DND-41 (cell line): ENCODE data around the gene CAV1.

Source experiments
- ATAC-seq: fragments of 200-7000 bp; cut with Tn5 transposase; 3 replicates; pipeline ENCODE4 v1.9.1; 2021; ENCODE audit warnings: low read depth; ENCODE audit not compliant: insufficient read depth
- DNase-seq: peaks from one replicate; pipeline ENCODE4 v3.0.0-alpha.2; 2020
- H2AFZ ChIP-seq: 2 replicates; pipeline ENCODE4 v1.6.0; 2012; ENCODE audit warnings: low read depth, low read length
- H3K27ac ChIP-seq: 2 replicates; pipeline ENCODE4 v1.5.1; 2012; ENCODE audit warnings: low read length, inconsistent platforms
- H3K27me3 ChIP-seq: fragments of 200-600 bp; sonication (generic); 2 replicates; pipeline ENCODE4 v1.6.0; 2012; ENCODE audit warnings: low read length, mild to moderate bottlenecking, inconsistent platforms; ENCODE audit not compliant: insufficient read depth, poor library complexity
- H3K36me3 ChIP-seq: 2 replicates; pipeline ENCODE4 v1.5.1; 2012; ENCODE audit warnings: low read length, inconsistent platforms; ENCODE audit not compliant: insufficient read depth
- H3K4me1 ChIP-seq: 2 replicates; pipeline ENCODE4 v1.5.1; 2012; ENCODE audit warnings: mild to moderate bottlenecking, low read length; ENCODE audit not compliant: insufficient read depth
- H3K4me2 ChIP-seq: 2 replicates; pipeline ENCODE4 v1.6.0; 2012; ENCODE audit warnings: mild to moderate bottlenecking, moderate library complexity, low read length, inconsistent platforms; ENCODE audit not compliant: insufficient read depth
- H3K4me3 ChIP-seq, 2 experiments: fragments of 200-600 bp in 1 of 2; shearing (Covaris generic) in 1 of 2; 2 replicates each; pipeline ENCODE4 v1.5.1; 2012 to 2016; ENCODE audit warnings: inconsistent platforms in 2 of 2, low read length in 2 of 2, mild to moderate bottlenecking in 2 of 2, low read depth in 1 of 2, moderate library complexity in 1 of 2
- H3K79me2 ChIP-seq: 2 replicates; pipeline ENCODE4 v1.6.0; 2012; ENCODE audit warnings: low read length, inconsistent platforms; ENCODE audit not compliant: insufficient read depth
- H3K9ac ChIP-seq: 2 replicates; pipeline ENCODE4 v1.6.0; 2012; ENCODE audit warnings: low read depth, mild to moderate bottlenecking, inconsistent platforms, low read length, moderate library complexity
- H3K9me3 ChIP-seq: 2 replicates; pipeline ENCODE4 v1.5.1; 2012; ENCODE audit warnings: low read length, moderate library complexity, mild to moderate bottlenecking, inconsistent platforms; ENCODE audit not compliant: insufficient read depth, severe bottlenecking
- H4K20me1 ChIP-seq: 2 replicates; pipeline ENCODE4 v1.6.0; 2012; ENCODE audit warnings: low read length; ENCODE audit not compliant: insufficient read depth
- EZH2 ChIP-seq: IDR thresholded peaks from 3 replicates; pipeline ENCODE4 v1.6.1; 2012; ENCODE audit warnings: borderline replicate concordance, low read depth, mild to moderate bottlenecking, moderate library complexity, low read length, inconsistent platforms; ENCODE audit not compliant: severe bottlenecking
- TF ChIP-seq, protein P1 (sequence below): IDR thresholded peaks from 2 replicates; pipeline ENCODE4 v1.5.1; 2012; ENCODE audit warnings: borderline replicate concordance, low read length, moderate library complexity, mild to moderate bottlenecking; ENCODE audit not compliant: poor library complexity, severe bottlenecking; ENCODE audit errors: extremely low read depth

Gene CAV1, protein sequence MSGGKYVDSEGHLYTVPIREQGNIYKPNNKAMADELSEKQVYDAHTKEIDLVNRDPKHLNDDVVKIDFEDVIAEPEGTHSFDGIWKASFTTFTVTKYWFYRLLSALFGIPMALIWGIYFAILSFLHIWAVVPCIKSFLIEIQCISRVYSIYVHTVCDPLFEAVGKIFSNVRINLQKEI

DNA sequence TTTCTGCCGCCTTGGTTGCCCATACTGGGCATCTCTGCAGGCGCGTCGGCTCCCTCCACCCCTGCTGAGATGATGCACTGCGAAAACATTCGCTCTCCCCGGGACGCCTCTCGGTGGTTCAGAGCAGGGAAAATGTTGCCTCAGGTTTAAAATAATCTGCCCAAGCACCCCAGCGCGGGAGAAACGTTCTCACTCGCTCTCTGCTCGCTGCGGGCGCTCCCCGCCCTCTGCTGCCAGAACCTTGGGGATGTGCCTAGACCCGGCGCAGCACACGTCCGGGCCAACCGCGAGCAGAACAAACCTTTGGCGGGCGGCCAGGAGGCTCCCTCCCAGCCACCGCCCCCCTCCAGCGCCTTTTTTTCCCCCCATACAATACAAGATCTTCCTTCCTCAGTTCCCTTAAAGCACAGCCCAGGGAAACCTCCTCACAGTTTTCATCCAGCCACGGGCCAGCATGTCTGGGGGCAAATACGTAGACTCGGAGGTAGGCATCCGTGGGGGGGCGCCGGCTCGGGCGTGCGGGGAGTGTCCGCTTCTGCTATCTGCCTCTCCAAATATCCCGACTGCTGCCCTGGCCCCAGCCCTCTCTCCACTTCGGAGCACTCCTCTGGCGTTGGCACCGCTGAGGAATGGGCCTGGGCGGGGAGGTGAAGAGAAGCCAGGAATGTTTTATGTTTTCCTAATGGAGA, at the start of gene CAV1:
Gene CAV1 (plus strand): TSS at position 428 of the 689 bp plus-strand sequence. CDS start 27 bp downstream, at position 455.
- no peaks in the 10 kb centered on the region for H3K4me1 ChIP-seq
- H3K4me3 ChIP-seq = no peak within 1 kb of the TSS
- no peaks in the 10 kb centered on the region for H3K9me3 ChIP-seq
- H3K27ac ChIP-seq = no peak within 1 kb of the TSS
- no peak for DNase-seq
- peaks cover 7% of the 10 kb centered on the region for H3K27me3 ChIP-seq
- TF ChIP-seq, protein P1, sequence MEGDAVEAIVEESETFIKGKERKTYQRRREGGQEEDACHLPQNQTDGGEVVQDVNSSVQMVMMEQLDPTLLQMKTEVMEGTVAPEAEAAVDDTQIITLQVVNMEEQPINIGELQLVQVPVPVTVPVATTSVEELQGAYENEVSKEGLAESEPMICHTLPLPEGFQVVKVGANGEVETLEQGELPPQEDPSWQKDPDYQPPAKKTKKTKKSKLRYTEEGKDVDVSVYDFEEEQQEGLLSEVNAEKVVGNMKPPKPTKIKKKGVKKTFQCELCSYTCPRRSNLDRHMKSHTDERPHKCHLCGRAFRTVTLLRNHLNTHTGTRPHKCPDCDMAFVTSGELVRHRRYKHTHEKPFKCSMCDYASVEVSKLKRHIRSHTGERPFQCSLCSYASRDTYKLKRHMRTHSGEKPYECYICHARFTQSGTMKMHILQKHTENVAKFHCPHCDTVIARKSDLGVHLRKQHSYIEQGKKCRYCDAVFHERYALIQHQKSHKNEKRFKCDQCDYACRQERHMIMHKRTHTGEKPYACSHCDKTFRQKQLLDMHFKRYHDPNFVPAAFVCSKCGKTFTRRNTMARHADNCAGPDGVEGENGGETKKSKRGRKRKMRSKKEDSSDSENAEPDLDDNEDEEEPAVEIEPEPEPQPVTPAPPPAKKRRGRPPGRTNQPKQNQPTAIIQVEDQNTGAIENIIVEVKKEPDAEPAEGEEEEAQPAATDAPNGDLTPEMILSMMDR = no peak
- TF ChIP-seq EZH2 = no peak
- H4K20me1 ChIP-seq = no peaks in the 10 kb centered on the region
- no peaks in the 10 kb centered on the region for H3K36me3 ChIP-seq
- H3K79me2 ChIP-seq = no peaks in the 10 kb centered on the region
- no peak for ATAC-seq
- no peak within 1 kb of the TSS for H2AFZ ChIP-seq
- H3K9ac ChIP-seq = no peak within 1 kb of the TSS
- H3K4me2 ChIP-seq = no peak within 1 kb of the TSS

DNA sequence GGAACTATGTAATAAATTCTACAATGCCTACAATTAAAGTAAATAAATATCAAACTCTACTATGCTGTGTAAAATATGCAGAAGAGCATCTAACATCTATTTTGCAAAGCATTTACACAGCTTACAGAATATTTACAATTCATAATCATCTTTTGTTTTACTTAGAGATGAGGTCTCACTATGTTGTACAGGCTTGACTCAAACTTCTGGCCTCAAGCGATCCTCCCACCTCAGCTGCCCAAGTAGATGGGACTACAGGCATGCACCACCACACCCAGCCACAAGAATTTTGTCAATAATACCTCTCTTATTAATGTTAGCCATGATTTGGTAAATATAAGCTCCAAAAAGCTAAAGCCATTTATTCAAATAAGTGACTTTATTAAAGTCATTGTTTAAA, 47.2 kb upstream of the CAV1 start:
- no peaks in the 10 kb centered on the region for H3K79me2 ChIP-seq
- H3K4me3 ChIP-seq = no peak overlapping the region
- H4K20me1 ChIP-seq = no peaks in the 10 kb centered on the region
- H3K36me3 ChIP-seq = no peaks in the 10 kb centered on the region
- no peaks in the 10 kb centered on the region for H3K9me3 ChIP-seq
- ATAC-seq (no peak), DNase-seq (no peak)
- no peaks in the 10 kb centered on the region for H3K4me1 ChIP-seq
- no peak overlapping the region for H2AFZ ChIP-seq
- H3K27me3 ChIP-seq = peaks cover 6% of the 10 kb centered on the region
- no peak overlapping the region for H3K4me2 ChIP-seq
- H3K27ac ChIP-seq = no peak overlapping the region
- no peak overlapping the region for H3K9ac ChIP-seq
- TF ChIP-seq, protein P1 = no peak
- TF ChIP-seq EZH2 = no peak

DNA sequence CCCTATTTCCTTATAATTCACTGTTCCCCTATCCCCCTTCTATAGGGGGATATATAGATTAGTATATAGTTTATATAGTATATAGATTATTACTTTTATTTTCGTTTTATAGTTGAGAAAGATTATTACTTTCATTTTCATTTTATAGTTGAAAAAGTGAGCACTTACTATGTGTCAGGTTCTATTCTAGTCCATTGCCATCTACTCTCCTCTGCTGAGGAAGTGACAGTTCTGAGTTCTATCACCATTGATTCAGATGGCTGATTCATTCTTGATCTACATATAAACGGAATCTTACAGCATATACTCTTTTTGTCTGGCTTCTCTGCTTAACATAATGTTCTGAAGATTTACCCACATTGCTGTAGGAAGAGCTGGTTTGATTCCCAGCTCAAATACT, 46.0 kb upstream of the CAV1 start:
- DNase-seq (no peak), ATAC-seq (no peak)
- no peak overlapping the region for H3K9ac ChIP-seq
- no peaks in the 10 kb centered on the region for H3K79me2 ChIP-seq
- no peaks in the 10 kb centered on the region for H3K36me3 ChIP-seq
- no peaks in the 10 kb centered on the region for H3K9me3 ChIP-seq
- peaks cover 13% of the 10 kb centered on the region for H3K27me3 ChIP-seq
- no peaks in the 10 kb centered on the region for H3K4me1 ChIP-seq
- no peak overlapping the region for H2AFZ ChIP-seq
- H3K27ac ChIP-seq = no peak overlapping the region
- TF ChIP-seq, protein P1 = no peak
- no peak for TF ChIP-seq EZH2
- H4K20me1 ChIP-seq = no peaks in the 10 kb centered on the region
- no peak overlapping the region for H3K4me2 ChIP-seq
- H3K4me3 ChIP-seq = no peak overlapping the region
